Ovary (tissue), 9 donors: Measurements from ENCODE around the gene UBAP1. TPM values are rescaled to one million over a fixed set of nuclear protein-coding genes. Genes with fewer than 3 reads are reported as not detected.

Experiments used
- DNase-seq, 5 donors: peaks; one replicate each; pipeline ENCODE4 v3.0.0-alpha.2; 2019 to 2020
- H3K27ac ChIP-seq, 2 donors: fragments of 200-600 bp; one replicate each; pipeline versions ENCODE4 v1.5.1 to v1.8.0; 2019 to 2022
- H3K27me3 ChIP-seq: fragments of 200-600 bp; one replicate; pipeline ENCODE4 v1.8.0; 2022
- H3K36me3 ChIP-seq: fragments of 200-600 bp; sonication (generic); one replicate; pipeline ENCODE4 v1.5.1; 2019
- H3K4me1 ChIP-seq: one replicate; pipeline ENCODE4 v1.8.1; 2013; ENCODE audit warnings: mild to moderate bottlenecking, moderate library complexity; ENCODE audit not compliant: insufficient read depth
- H3K4me3 ChIP-seq: fragments of 200-600 bp; sonication (generic); one replicate; pipeline ENCODE4 v1.5.1; 2017
- H3K9me3 ChIP-seq, 2 donors: fragments of 200-600 bp in 1 of 2; sonication (generic) in 1 of 2; one replicate each; pipeline versions ENCODE4 v1.5.1 to v1.8.1; 2013 to 2019; ENCODE audit warnings: mild to moderate bottlenecking in 1 of 2, moderate library complexity in 1 of 2
- CTCF ChIP-seq, 3 donors: fragments of 450-650 bp in 2 of 3; fragments of 200-600 bp in 1 of 3; IDR thresholded peaks; one replicate each; pipeline versions ENCODE4 v1.5.1 to v1.8.0; 2016 to 2022; ENCODE audit warnings: antibody characterized with exemption in 3 of 3, mild to moderate bottlenecking in 1 of 3
- EP300 ChIP-seq: sonication (generic); formaldehyde crosslinking; IDR thresholded peaks from one replicate; pipeline ENCODE4 v1.6.1; 2017; ENCODE audit warnings: antibody characterized with exemption
- POLR2A ChIP-seq: fragments of 450-650 bp; IDR thresholded peaks from one replicate; pipeline ENCODE4 v1.6.1; 2017; ENCODE audit warnings: antibody characterized with exemption, mild to moderate bottlenecking, moderate library complexity
- WGBS, 3 donors: extraction: QIAGEN DNeasy Blood & Tissue Kit in 1 of 3; methylation state at CpG; one replicate each; pipeline versions ENCODE4 v1.1.5 to v1.1.7; 2013 to 2017; 5-methylcytosine and 5-hydroxymethylcytosine counted together
- intact Hi-C, 4 donors: fragments of 100-400 bp; cut with DNase I; formaldehyde crosslinking; loops; one replicate each; pipeline versions ENCODE4 v1.11.0 to v1.15.1; 2022 to 2023
- polyA plus RNA-seq, 2 donors: library from polyadenylated mRNA; stranded (reverse); fragments of 200-250 nt in 1 of 2; fragments of 350-450 nt in 1 of 2; fragmentation: Illumina TruSeq in 1 of 2; extraction: RNeasy Lipid Tissue Mini Kit (QIAGEN cat#74804) in 1 of 2; gene quantifications; one replicate each; pipeline ENCODE4 v1.2.3, GENCODE V29; 2013 to 2014
- total RNA-seq, 7 donors: library from RNA; depleted of rRNA in 2 of 7; stranded (reverse); fragments of >200 nt in 2 of 7; fragmentation: NEBNext Ultra II Directional in 3 of 7; extraction: Animal tissue kit (Norgen Biotek cat#: 25700) in 3 of 7; gene quantifications; one replicate each; pipeline versions ENCODE4 v1.1.0 to v1.2.4, GENCODE V29; 2016 to 2023
- donor health status: DM: no; HTN: no; CAD: no; lungs with moderate emphysema.
- donor health status: DM: no; HTN: no; CAD: no.
- donor health status: Bipolar disorder and iron deficiency.
- donor health status: DM: yes; HTN: yes; CAD: no.
- donor health status: DM: no; HTN: no; CAD: no.
- donor health status: DM: yes; HTN: yes; CAD: no.

Gene UBAP1
- total and polyA plus RNA-seq, 9 donors = 25.8 to 93.9 (median 44.8) TPM

DNA sequence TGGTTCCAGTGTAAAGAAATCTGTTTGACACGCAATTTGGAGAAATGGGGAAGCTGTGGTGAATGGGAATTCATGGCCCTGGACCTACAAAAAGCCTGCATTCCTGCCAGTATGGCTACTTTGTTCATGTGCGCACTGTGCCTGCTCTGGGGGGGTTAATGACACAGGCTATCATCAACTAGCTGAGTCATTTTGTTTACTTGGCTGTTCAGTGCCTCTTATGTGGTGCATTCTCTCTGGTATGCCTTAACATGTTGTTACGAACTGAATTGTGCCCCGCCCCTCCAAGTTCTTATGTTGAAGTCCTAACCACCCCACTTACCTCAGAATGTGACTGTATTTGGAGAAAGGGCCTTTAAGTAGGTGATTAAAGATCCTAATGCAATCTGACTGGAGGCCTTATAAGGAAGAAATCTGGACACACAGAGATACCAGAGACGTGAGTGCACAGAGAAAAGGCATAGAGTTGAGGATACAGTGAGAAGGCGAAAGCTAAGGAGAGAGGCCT is 20.4 kb upstream of the UBAP1 start:
- H3K27me3 ChIP-seq = no peaks in the 10 kb centered on the region
- H3K4me1 ChIP-seq = no peaks in the 10 kb centered on the region
- no peaks in the 10 kb centered on the region for H3K9me3 ChIP-seq
- no peaks in the 10 kb centered on the region for H3K36me3 ChIP-seq
- TF ChIP-seq POLR2A (no peak), CTCF (IDR thresholded peaks at IDR 0.05) (no peak), EP300 (no peak)
- no peak overlapping the region for H3K27ac ChIP-seq
- DNase-seq = no peak
- intact Hi-C loops = no loop called here
- WGBS, 3 donors = 74 to 78% (median 76%) methylated on average over 6 of the region's 6 CpGs
- no peak overlapping the region for H3K4me3 ChIP-seq

GRCh38 chr9:34163434-34163833 is 15.4 kb upstream of the UBAP1 start:
- Histone ChIP-seq H3K4me3 (no peak overlapping the region), H3K36me3 (no peaks in the 10 kb centered on the region), H3K4me1 (no peaks in the 10 kb centered on the region), H3K27me3 (no peaks in the 10 kb centered on the region), H3K27ac (no peak overlapping the region), H3K9me3 (no peaks in the 10 kb centered on the region)
- intact Hi-C loops = no loop called here
- 70 to 81% (median 79%) methylated on average over 3 of the region's 3 CpGs for WGBS, 3 donors
- DNase-seq = no peak
- TF ChIP-seq POLR2A (no peak), EP300 (no peak), CTCF (IDR thresholded peaks at IDR 0.05) (no peak)

DNA sequence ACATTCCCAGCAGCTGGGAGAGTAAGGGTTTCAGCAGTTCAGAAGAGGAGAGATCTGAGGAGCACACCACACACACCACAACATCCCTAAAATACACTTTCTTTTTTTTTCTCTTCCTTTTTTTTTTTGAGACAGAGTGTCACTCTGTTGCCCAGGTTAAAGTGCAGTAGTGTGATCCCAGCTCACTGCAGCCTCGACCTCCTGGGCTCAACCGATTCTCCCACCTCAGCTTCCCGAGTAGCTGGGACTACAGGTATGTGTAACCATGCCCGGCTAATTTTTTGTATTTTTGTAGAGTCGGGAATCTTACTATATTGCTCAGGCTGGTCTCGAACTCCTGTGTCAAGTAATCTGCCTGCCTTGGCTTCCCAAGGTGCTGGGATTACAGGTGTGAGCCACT is 9.7 kb upstream of the UBAP1 start:
- intact Hi-C loops = no loop called here
- Histone ChIP-seq H3K4me3 (no peak overlapping the region), H3K4me1 (no peaks in the 10 kb centered on the region), H3K9me3 (no peaks in the 10 kb centered on the region), H3K27ac (no peak overlapping the region), H3K36me3 (no peaks in the 10 kb centered on the region), H3K27me3 (no peaks in the 10 kb centered on the region)
- no peak for DNase-seq
- 92 to 95% (median 93%) methylated on average over 6 of the region's 6 CpGs for WGBS, 3 donors
- TF ChIP-seq EP300 = no peak
- TF ChIP-seq CTCF (IDR thresholded peaks at IDR 0.05) = no peak
- no peak for TF ChIP-seq POLR2A

- no peaks in the 10 kb centered on the region for H3K27me3 ChIP-seq
- no peaks in the 10 kb centered on the region for H3K36me3 ChIP-seq
- H3K4me1 ChIP-seq = no peaks in the 10 kb centered on the region
- no peak for DNase-seq
- no peak overlapping the region for H3K27ac ChIP-seq
- no peaks in the 10 kb centered on the region for H3K9me3 ChIP-seq
- H3K4me3 ChIP-seq = no peak overlapping the region
- intact Hi-C loops = no loop called here
- 3 to 13% (median 11%) methylated on average over 1 of the region's 1 CpG for WGBS, 3 donors
- TF ChIP-seq EP300 = no peak
- no peak for TF ChIP-seq POLR2A
- TF ChIP-seq CTCF (IDR thresholded peaks at IDR 0.05) = no peak
Observed at GRCh38 chr9:34170237-34170991, 8.4 kb upstream of the UBAP1 start.
